T-cell (primary cell): ENCODE data around the gene DDN. TPM values are rescaled to one million over a fixed set of nuclear protein-coding genes. Genes with fewer than 3 reads are reported as not detected.

Experiments used
- ATAC-seq, 4 experiments: fragments of 200-7000 bp in 3 of 4; fragments of 150-1000 bp in 1 of 4; cut with Tn5 transposase; replicated peaks in 1 of 4; 1 replicate in 3 of 4; 2 replicates in 1 of 4; pipeline ENCODE4 v1.10.0; 2021; ENCODE audit warnings: moderate library complexity in 3 of 4, mild to moderate bottlenecking in 2 of 4, moderate number of reproducible peaks in 1 of 4
- CTCF ChIA-PET, 2 donors: fragments of 300-600 bp; sonication (Branson Sonifier 250); formaldehyde crosslinking; loops; one replicate each; lab custom pipeline; 2022; ENCODE audit warnings: antibody characterized with exemption in 2 of 2; lab: Charles Lee
- POLR2A ChIA-PET, 2 donors: fragments of 300-600 bp; sonication (Branson Sonifier 250); formaldehyde crosslinking; loops; one replicate each; lab custom pipeline; 2022; ENCODE audit warnings: antibody characterized with exemption in 2 of 2; lab: Charles Lee
- DNase-seq, 35 experiments: peaks; one replicate each; pipeline versions ENCODE4 v3.0.0 to v3.0.0-alpha.2; 2013 to 2023
- H3K27ac ChIP-seq: one replicate; pipeline ENCODE4 v1.5.1; 2013; ENCODE audit warnings: low read length
- H3K27me3 ChIP-seq, 2 experiments: replicated peaks in 1 of 2; 1 replicate in 1 of 2; 2 replicates in 1 of 2; pipeline versions ENCODE4 v1.6.1 to v1.7.0; 2013; ENCODE audit warnings: low read length in 1 of 2, mixed read lengths in 1 of 2; ENCODE audit not compliant: control insufficient read depth in 2 of 2, insufficient read depth in 2 of 2; ENCODE audit errors: extremely low read depth in 1 of 2
- H3K36me3 ChIP-seq, 2 donors: 1 replicate in 1 of 2; 2 replicates in 1 of 2; pipeline versions ENCODE4 v1.6.1 to v1.7.0; 2013; ENCODE audit warnings: low read length in 1 of 2; ENCODE audit not compliant: control insufficient read depth in 2 of 2, insufficient read depth in 1 of 2; ENCODE audit errors: extremely low read depth in 1 of 2
- H3K4me1 ChIP-seq, 2 experiments: 1 replicate in 1 of 2; 2 replicates in 1 of 2; pipeline versions ENCODE4 v1.6.1 to v1.7.0; 2013; ENCODE audit warnings: low read length in 2 of 2, mixed read lengths in 1 of 2; ENCODE audit not compliant: insufficient read depth in 2 of 2, control insufficient read depth in 1 of 2; ENCODE audit errors: extremely low read depth in 1 of 2
- H3K4me3 ChIP-seq, 2 donors: 1 replicate in 1 of 2; 2 replicates in 1 of 2; pipeline versions ENCODE4 v1.5.1 to v1.7.0; 2013; ENCODE audit warnings: mild to moderate bottlenecking in 2 of 2, low read length in 1 of 2, moderate library complexity in 1 of 2; ENCODE audit not compliant: control insufficient read depth in 1 of 2; ENCODE audit errors: extremely low read depth in 1 of 2
- H3K9me3 ChIP-seq: 2 replicates; pipeline ENCODE4 v1.7.0; 2013
- H3K27ac Mint-ChIP-seq, 2 donors: one replicate each; pipeline ENCODE4 v1.8.0; 2020 to 2021; ENCODE audit warnings: mild to moderate bottlenecking in 2 of 2, mixed read lengths in 2 of 2
- H3K27me3 Mint-ChIP-seq, 2 donors: one replicate each; pipeline ENCODE4 v1.8.0; 2021 to 2022; ENCODE audit warnings: mixed read lengths in 2 of 2
- H3K36me3 Mint-ChIP-seq: one replicate; pipeline ENCODE4 v1.8.0; 2021; ENCODE audit warnings: mixed read lengths
- H3K4me1 Mint-ChIP-seq, 3 donors: one replicate each; pipeline ENCODE4 v1.8.0; 2020 to 2022; ENCODE audit warnings: mixed read lengths in 3 of 3, mild to moderate bottlenecking in 1 of 3
- H3K4me3 Mint-ChIP-seq, 3 donors: one replicate each; pipeline ENCODE4 v1.8.0; 2020 to 2022; ENCODE audit warnings: mild to moderate bottlenecking in 3 of 3, mixed read lengths in 3 of 3, moderate library complexity in 3 of 3
- H3K9me3 Mint-ChIP-seq, 3 donors: one replicate each; pipeline ENCODE4 v1.8.0; 2020 to 2022; ENCODE audit warnings: mixed read lengths in 3 of 3
- WGBS: methylation state at CpG from one replicate; pipeline ENCODE4 v1.1.5; 2013; ENCODE audit warnings: missing lambda C conversion rate; ENCODE audit not compliant: insufficient coverage; 5-methylcytosine and 5-hydroxymethylcytosine counted together
- total RNA-seq, 35 experiments: library from RNA in 6 of 35; stranded (reverse) in 6 of 35; fragments of 120-200 nt in 1 of 35; gene quantifications; one replicate each; pipeline versions ENCODE4 v1.2.1 to v1.2.4 and lab custom pipeline; 2013 to 2026

DDN gene
- total RNA-seq, 5 donors from 2014 or later (not counting 1 experiment from before 2014, with no cell fraction given) = 0.09 to 1.3 (median 0.15) TPM

DNA sequence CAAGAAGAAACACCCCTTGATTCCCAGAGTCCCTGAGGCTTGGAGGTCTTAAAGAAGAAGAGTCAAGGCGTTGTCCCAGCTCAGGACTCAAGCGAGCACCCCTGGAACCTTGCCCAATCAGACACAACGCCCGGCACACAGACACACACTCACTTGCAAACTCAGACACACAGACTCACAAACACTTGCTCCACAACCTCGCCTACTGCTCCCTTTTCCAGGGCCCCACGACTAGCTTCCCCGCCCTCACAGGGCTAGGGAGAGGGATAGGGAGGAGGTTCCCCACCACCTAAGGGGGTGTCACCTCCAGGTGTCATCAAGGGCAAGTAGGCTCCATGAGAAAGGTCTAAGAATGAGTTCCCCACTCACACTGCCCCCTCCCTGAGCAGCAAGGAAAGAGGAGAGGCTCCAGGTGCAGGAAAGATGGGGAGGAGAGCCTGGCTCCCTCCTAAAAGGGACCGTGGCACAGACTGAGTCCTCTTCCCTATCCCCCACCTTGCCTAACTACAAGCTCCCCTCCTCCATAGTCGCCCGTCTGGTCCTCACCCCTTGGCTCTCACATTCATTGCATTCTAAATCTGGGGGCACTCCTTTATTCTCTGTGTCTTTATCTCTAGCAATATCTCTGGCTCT lies 28.4 kb downstream of the DDN start:
- no peaks in the 10 kb centered on the region for H3K9me3 Mint-ChIP-seq
- peaks cover 32 to 43% of the 10 kb centered on the region in 2 donors for H3K27me3 Mint-ChIP-seq
- DNase-seq (no peak), ATAC-seq (no peak)
- 47% methylated on average over 3 of the region's 10 CpGs for WGBS
- H3K4me1 Mint-ChIP-seq = peaks cover 26 to 35% (median 29%) of the 10 kb centered on the region in 3 donors
- Histone ChIP-seq H3K27ac (no peak overlapping the region), H3K4me1 (peaks cover 7 to 43% of the 10 kb centered on the region in 2 experiments), H3K36me3 (no peaks in the 10 kb centered on the region), H3K27me3 (peaks cover 6 to 53% of the 10 kb centered on the region in 2 experiments), H3K4me3 (peak overlapping the region in 1 of 2 donors; percentile 64), H3K9me3 (no peaks in the 10 kb centered on the region)
- peak overlapping the region in 1 of 2 donors; percentile 76 for H3K27ac Mint-ChIP-seq
- ChIA-PET POLR2A (interaction anchor here in 1 of 2 donors (0.7 kb wide), 1 partner anchor 373 kb away, joined by 6 read pairs; no protein-coding TSS in a partner anchor), CTCF (no interaction called here)
- H3K4me3 Mint-ChIP-seq = peak overlapping the region; percentile 58 to 82 (median 59)
- H3K36me3 Mint-ChIP-seq = no peaks in the 10 kb centered on the region

DNA sequence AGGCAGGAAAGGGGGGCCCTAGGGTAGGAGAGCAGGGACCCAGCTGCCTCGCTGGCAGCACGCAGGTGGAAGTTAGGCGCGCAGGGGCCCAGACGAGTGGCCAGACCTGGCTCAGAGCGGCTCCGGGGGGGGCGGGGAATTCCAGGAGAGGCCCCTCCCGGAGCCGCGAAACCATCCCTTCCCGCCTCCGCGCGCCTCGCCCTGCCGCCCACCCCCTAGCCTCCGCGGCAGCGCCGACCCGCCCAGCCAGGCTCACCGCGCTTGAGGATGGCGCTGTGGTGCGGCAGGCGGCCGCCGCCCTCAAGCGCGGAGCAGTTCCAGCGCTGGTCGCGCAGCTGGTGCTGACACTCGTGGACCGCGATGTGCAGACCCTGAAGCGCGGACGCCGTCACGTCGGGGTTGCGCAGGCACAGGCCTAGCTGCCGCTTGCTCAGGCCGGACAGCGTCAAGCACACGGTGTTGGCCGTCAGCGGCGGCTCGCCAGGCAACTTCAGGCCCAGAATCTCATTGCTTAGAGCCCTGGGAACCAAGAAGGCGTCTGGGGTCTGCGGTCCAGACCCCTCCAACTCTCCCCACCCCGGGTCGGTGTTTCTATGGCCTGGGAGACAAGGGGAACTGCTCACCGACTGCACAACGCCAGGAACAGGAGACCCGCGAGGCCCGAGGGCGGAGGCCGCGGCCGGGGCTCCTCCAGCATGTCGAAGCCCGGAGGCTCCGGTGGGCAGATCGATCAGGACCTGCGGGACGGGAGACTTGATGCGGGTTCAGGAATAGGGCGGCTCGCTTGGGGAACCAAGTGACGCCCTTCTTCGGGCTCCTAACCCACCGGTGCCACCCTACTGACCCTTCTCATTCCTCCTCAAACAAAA lies 29.1 kb downstream of the DDN start:
- Mint-ChIP-seq H3K9me3 (no peaks in the 10 kb centered on the region), H3K27me3 (peaks cover 32 to 42% of the 10 kb centered on the region in 2 donors), H3K4me3 (peak overlapping the region; percentile 34 to 82 (median 58)), H3K4me1 (peaks cover 26 to 35% (median 29%) of the 10 kb centered on the region in 3 donors), H3K27ac (no peak overlapping the region), H3K36me3 (no peaks in the 10 kb centered on the region)
- H3K27me3 ChIP-seq = peaks cover 6 to 53% of the 10 kb centered on the region in 2 experiments
- peak overlapping the region; percentile 2 to 64 for H3K4me3 ChIP-seq
- CTCF ChIA-PET = interaction anchor here in 1 of 2 donors (0.7 kb wide), 1 partner anchor 232 kb away, joined by 22 read pairs; no protein-coding TSS in a partner anchor
- H3K36me3 ChIP-seq = no peaks in the 10 kb centered on the region
- peaks cover 7 to 43% of the 10 kb centered on the region in 2 experiments for H3K4me1 ChIP-seq
- no peak overlapping the region for H3K27ac ChIP-seq
- ATAC-seq (peak; percentile 78 to 82 (median 78)), DNase-seq (peak in 12 of 35 experiments; percentile 8 to 69 (median 34))
- no peaks in the 10 kb centered on the region for H3K9me3 ChIP-seq
- POLR2A ChIA-PET = no interaction called here
- 9% methylated on average over 66 of the region's 77 CpGs for WGBS

GRCh38 chr12:48969160-48969771 lies 29.9 kb downstream of the DDN start:
- H3K36me3 Mint-ChIP-seq = no peaks in the 10 kb centered on the region
- H3K4me1 ChIP-seq = peaks cover 7 to 42% of the 10 kb centered on the region in 2 experiments
- H3K4me3 ChIP-seq = no peak overlapping the region
- H3K27me3 Mint-ChIP-seq = peaks cover 27 to 37% of the 10 kb centered on the region in 2 donors
- 86% methylated on average over 7 of the region's 8 CpGs for WGBS
- H3K9me3 ChIP-seq = no peaks in the 10 kb centered on the region
- H3K27ac ChIP-seq = no peak overlapping the region
- CTCF ChIA-PET = interaction anchor here (0.5 to 2.1 kb wide), 8 partner anchors 9 to 232 kb away, joined by 3 to 22 read pairs (median 4); partner anchors contain the start of genes ARF3 (in 1 of the 2), FKBP11 (in 1 of the 2) and WNT1 (in 1 of the 2)
- H3K9me3 Mint-ChIP-seq = no peaks in the 10 kb centered on the region
- DNase-seq (no peak), ATAC-seq (no peak)
- no peak overlapping the region for H3K27ac Mint-ChIP-seq
- POLR2A ChIA-PET = interaction anchor here in 1 of 2 donors (0.6 kb wide), 1 partner anchor 37 kb away, joined by 4 read pairs; no protein-coding TSS in a partner anchor
- H3K4me1 Mint-ChIP-seq = peaks cover 26 to 35% (median 26%) of the 10 kb centered on the region in 3 donors
- no peaks in the 10 kb centered on the region for H3K36me3 ChIP-seq
- peak overlapping the region in 1 of 3 donors; percentile 82 for H3K4me3 Mint-ChIP-seq
- H3K27me3 ChIP-seq = peaks cover 6 to 51% of the 10 kb centered on the region in 2 experiments

DNA sequence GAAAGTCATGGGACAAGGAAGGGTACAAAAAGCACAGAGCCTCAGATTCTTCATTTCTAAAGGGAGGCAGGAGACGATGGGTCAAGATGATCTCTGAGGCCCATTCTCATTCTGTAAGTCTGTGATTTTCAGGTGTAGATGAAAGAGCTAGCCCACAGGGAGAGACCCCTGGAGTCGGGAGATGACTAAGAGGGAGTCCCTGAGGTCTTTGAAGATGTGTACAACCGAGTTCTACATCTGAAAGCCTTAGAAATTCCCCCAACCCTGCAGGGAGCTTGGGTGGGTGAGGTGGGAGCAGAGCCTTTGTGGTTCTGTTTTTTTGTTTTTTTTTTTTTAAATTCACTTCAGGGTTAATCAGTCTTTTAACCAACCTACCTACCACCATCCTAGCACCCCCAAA lies 30.7 kb downstream of the DDN start:
- ATAC-seq (no peak), DNase-seq (no peak)
- Histone ChIP-seq H3K27ac (no peak overlapping the region), H3K4me3 (no peak overlapping the region), H3K27me3 (peaks cover 6 to 43% of the 10 kb centered on the region in 2 experiments), H3K4me1 (peaks cover 7 to 36% of the 10 kb centered on the region in 2 experiments), H3K9me3 (no peaks in the 10 kb centered on the region), H3K36me3 (no peaks in the 10 kb centered on the region)
- Mint-ChIP-seq H3K4me3 (no peak overlapping the region), H3K27me3 (peaks cover 24 to 33% of the 10 kb centered on the region in 2 donors), H3K27ac (no peak overlapping the region), H3K9me3 (no peaks in the 10 kb centered on the region), H3K36me3 (no peaks in the 10 kb centered on the region), H3K4me1 (peaks cover 24 to 35% (median 26%) of the 10 kb centered on the region in 3 donors)
- WGBS = 57% methylated on average over 1 of the region's 3 CpGs
- ChIA-PET POLR2A (interaction anchor here in 1 of 2 donors (0.6 kb wide), 2 partner anchors 36 to 359 kb away, joined by 4 to 7 read pairs; no protein-coding TSS in a partner anchor), CTCF (interaction anchor here (0.6 to 2.1 kb wide), 7 partner anchors 9 to 1087 kb away, joined by 3 to 6 read pairs (median 5); partner anchors contain the start of genes ARF3 (in 1 of the 2), FKBP11 (in 1 of the 2) and WNT1 (in 1 of the 2))

GRCh38 chr12:48967991-48968390 lies 31.2 kb downstream of the DDN start:
- CTCF ChIA-PET = interaction anchor here (0.6 to 2.1 kb wide), 3 partner anchors 43 to 1087 kb away, joined by 5 to 6 read pairs (median 5); partner anchors contain the start of gene FKBP11 (in 1 of the 2)

More at GRCh38 chr12:48967991-48968390, 31.2 kb downstream of the DDN start:
- DNase-seq (no peak), ATAC-seq (no peak)
- H3K4me1 ChIP-seq = peaks cover 7 to 36% of the 10 kb centered on the region in 2 experiments
- Mint-ChIP-seq H3K27me3 (peaks cover 19 to 28% of the 10 kb centered on the region in 2 donors), H3K27ac (no peak overlapping the region), H3K4me1 (peaks cover 24 to 35% (median 26%) of the 10 kb centered on the region in 3 donors), H3K36me3 (no peaks in the 10 kb centered on the region), H3K9me3 (no peaks in the 10 kb centered on the region), H3K4me3 (no peak overlapping the region)
- no peak overlapping the region for H3K4me3 ChIP-seq
- H3K27ac ChIP-seq = no peak overlapping the region
- H3K27me3 ChIP-seq = peaks cover 6 to 39% of the 10 kb centered on the region in 2 experiments
- no peaks in the 10 kb centered on the region for H3K9me3 ChIP-seq
- POLR2A ChIA-PET = interaction anchor here in 1 of 2 donors (0.6 kb wide), 1 partner anchor 359 kb away, joined by 7 read pairs; no protein-coding TSS in a partner anchor
- WGBS = 100% methylated on average over 1 of the region's 7 CpGs
- H3K36me3 ChIP-seq = no peaks in the 10 kb centered on the region
